Gastroesophageal sphincter (tissue), 3 donors: ENCODE data around the gene ZGPAT.

Experiments used
- EP300 ChIP-seq: sonication (generic); formaldehyde crosslinking; IDR thresholded peaks from one replicate; pipeline ENCODE4 v1.6.1; 2017; ENCODE audit warnings: antibody characterized with exemption, mild to moderate bottlenecking
- POLR2A ChIP-seq, 2 donors: fragments of 450-650 bp; IDR thresholded peaks; one replicate each; pipeline ENCODE4 v1.6.1; 2017; ENCODE audit warnings: antibody characterized with exemption in 2 of 2, mild to moderate bottlenecking in 2 of 2, moderate library complexity in 1 of 2
- TF ChIP-seq, protein P1 (sequence below), 4 experiments: fragments of 200-600 bp in 2 of 4; fragments of 450-650 bp in 2 of 4; sonication (generic) in 1 of 4; IDR thresholded peaks; one replicate each; pipeline ENCODE4 v1.5.1; 2017 to 2019; ENCODE audit warnings: antibody characterized with exemption in 4 of 4, mild to moderate bottlenecking in 2 of 4, moderate library complexity in 2 of 4

DNA sequence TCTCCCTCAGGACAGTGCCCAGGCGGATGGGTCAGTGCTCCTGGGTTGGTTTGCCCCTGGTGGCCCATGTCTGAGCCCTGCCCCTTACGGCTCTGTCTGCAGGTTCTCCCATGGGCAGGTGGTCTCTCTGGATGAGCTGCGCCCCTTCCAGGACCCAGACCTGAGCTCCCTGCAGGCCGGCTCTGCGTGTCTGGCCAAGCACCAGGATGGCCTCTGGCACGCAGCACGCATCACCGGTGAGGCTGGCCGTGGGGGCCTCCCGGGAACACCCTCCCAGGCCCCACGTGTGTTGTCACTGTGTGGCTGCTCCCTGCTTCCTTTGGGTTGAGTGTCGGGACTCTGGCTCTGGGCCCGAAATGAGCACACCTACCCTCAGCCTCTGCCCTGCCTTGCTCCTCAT, 25.3 kb downstream of the ZGPAT start:
- TF ChIP-seq, protein P1, sequence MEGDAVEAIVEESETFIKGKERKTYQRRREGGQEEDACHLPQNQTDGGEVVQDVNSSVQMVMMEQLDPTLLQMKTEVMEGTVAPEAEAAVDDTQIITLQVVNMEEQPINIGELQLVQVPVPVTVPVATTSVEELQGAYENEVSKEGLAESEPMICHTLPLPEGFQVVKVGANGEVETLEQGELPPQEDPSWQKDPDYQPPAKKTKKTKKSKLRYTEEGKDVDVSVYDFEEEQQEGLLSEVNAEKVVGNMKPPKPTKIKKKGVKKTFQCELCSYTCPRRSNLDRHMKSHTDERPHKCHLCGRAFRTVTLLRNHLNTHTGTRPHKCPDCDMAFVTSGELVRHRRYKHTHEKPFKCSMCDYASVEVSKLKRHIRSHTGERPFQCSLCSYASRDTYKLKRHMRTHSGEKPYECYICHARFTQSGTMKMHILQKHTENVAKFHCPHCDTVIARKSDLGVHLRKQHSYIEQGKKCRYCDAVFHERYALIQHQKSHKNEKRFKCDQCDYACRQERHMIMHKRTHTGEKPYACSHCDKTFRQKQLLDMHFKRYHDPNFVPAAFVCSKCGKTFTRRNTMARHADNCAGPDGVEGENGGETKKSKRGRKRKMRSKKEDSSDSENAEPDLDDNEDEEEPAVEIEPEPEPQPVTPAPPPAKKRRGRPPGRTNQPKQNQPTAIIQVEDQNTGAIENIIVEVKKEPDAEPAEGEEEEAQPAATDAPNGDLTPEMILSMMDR (IDR thresholded peaks at IDR 0.05), result no peak
- no peak for TF ChIP-seq EP300
- TF ChIP-seq POLR2A (IDR thresholded peaks at IDR 0.05), result no peak
